ENCODE results near the gene GPAT2. TPM values are rescaled to one million over a fixed set of nuclear protein-coding genes. Genes with fewer than 3 reads are reported as not detected.
"Not testable (repeated sequence)": the region's sequence is repeated elsewhere in the genome, so short reads cannot be mapped to it uniquely, and the experiment has no call there.

GPAT2 gene, protein sequence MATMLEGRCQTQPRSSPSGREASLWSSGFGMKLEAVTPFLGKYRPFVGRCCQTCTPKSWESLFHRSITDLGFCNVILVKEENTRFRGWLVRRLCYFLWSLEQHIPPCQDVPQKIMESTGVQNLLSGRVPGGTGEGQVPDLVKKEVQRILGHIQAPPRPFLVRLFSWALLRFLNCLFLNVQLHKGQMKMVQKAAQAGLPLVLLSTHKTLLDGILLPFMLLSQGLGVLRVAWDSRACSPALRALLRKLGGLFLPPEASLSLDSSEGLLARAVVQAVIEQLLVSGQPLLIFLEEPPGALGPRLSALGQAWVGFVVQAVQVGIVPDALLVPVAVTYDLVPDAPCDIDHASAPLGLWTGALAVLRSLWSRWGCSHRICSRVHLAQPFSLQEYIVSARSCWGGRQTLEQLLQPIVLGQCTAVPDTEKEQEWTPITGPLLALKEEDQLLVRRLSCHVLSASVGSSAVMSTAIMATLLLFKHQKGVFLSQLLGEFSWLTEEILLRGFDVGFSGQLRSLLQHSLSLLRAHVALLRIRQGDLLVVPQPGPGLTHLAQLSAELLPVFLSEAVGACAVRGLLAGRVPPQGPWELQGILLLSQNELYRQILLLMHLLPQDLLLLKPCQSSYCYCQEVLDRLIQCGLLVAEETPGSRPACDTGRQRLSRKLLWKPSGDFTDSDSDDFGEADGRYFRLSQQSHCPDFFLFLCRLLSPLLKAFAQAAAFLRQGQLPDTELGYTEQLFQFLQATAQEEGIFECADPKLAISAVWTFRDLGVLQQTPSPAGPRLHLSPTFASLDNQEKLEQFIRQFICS
- polyA plus RNA-seq (2011; rRNA removed) (4.9 and 9.5 TPM in 2 replicates), polyA minus RNA-seq (2011; rRNA and poly(A)+ RNA removed) (5.6 and 5.7 TPM in 2 replicates)

DNA sequence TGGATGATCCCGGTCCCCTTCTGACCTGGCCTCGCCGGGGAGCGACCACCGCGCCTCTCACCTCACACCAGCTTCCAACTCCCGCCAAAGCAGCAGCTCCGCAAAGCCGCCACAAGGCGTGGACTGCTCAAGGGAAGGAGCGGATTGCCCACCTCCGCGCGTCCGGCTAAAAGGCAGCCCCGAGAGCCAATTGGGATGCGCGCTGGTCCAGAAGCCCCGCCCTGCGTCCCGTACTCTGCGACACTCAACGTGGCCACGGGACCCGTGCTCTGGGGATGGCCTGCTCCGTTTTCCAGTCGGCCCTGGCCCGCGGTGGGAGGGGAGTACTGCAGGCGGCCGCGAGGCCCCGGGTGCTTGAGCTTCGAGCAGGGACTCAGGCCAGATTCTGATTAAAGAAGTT lies at the start of gene GPAT2:
Gene GPAT2, minus strand, starts transcription at position 125 of the 400 bp plus-strand sequence. CDS start 2,557 bp downstream, outside the sequence.
- DNase-seq (ENCODE audit: low read depth); POLR2A ChIA-PET; H3K27me3 ChIP-seq (ENCODE audit: control insufficient read depth, insufficient read depth, low read length); CTCF ChIA-PET; H3K4me3 ChIP-seq (ENCODE audit: low read depth, low read length); H3K36me3 ChIP-seq (ENCODE audit: control insufficient read depth, insufficient read depth, low read length): not testable (repeated sequence)

DNA sequence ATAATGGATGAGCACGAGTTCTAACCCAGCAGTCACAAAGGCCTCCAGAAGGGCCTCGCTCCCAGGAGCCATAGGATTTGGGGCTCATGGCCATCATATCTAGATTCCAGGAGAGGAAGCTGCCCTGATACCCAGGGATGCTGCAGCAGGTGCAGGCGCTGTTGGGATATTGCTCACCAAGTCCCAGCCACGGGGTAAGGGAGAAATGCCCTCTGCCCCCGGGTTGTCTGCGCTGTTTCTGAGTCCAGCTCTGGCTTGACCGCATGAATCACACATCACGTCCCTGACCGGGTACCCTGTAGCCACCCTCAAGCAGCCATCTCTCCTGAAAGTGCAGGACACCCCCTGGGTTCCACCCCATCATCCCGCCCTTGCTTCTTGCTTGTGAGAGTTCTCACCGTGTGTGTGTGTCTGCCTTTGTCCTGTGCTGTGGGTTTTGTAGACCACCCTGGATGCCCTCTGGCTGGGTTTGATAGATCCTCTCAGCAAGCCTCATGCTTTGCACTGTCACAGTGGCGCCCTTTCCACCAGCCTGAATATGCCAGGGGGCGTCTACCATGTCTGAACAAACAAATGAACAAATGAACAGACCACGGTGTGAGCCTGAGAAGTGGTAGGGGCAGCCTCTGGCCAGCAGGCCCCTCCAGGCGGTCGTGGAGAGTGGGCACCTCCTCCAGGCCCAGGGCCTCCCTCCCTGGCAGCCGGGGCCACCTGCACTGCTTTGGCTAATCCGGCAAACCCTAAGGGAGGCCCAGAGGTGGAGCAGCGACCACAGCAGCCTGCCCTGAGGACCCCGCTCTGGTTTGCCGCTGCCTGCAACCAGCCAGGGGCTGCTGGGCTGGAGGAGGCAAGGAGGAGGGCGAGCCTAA lies 49.5 kb upstream of the GPAT2 start:
- TF ChIP-seq, protein P1, sequence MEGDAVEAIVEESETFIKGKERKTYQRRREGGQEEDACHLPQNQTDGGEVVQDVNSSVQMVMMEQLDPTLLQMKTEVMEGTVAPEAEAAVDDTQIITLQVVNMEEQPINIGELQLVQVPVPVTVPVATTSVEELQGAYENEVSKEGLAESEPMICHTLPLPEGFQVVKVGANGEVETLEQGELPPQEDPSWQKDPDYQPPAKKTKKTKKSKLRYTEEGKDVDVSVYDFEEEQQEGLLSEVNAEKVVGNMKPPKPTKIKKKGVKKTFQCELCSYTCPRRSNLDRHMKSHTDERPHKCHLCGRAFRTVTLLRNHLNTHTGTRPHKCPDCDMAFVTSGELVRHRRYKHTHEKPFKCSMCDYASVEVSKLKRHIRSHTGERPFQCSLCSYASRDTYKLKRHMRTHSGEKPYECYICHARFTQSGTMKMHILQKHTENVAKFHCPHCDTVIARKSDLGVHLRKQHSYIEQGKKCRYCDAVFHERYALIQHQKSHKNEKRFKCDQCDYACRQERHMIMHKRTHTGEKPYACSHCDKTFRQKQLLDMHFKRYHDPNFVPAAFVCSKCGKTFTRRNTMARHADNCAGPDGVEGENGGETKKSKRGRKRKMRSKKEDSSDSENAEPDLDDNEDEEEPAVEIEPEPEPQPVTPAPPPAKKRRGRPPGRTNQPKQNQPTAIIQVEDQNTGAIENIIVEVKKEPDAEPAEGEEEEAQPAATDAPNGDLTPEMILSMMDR (IDR thresholded peaks at IDR 0.05; ENCODE audit: insufficient read depth, low read depth, low read length), result no peak
- Histone ChIP-seq H3K27me3 (ENCODE audit: control insufficient read depth, insufficient read depth, low read length) (peaks cover 8% of the 10 kb centered on the region), H3K4me3 (ENCODE audit: low read depth, low read length) (no peak overlapping the region), H3K36me3 (ENCODE audit: control insufficient read depth, insufficient read depth, low read length) (no peaks in the 10 kb centered on the region)
- ChIA-PET CTCF (no interaction called here), POLR2A (no interaction called here)
- DNase-seq (ENCODE audit: low read depth), result no peak

DNA sequence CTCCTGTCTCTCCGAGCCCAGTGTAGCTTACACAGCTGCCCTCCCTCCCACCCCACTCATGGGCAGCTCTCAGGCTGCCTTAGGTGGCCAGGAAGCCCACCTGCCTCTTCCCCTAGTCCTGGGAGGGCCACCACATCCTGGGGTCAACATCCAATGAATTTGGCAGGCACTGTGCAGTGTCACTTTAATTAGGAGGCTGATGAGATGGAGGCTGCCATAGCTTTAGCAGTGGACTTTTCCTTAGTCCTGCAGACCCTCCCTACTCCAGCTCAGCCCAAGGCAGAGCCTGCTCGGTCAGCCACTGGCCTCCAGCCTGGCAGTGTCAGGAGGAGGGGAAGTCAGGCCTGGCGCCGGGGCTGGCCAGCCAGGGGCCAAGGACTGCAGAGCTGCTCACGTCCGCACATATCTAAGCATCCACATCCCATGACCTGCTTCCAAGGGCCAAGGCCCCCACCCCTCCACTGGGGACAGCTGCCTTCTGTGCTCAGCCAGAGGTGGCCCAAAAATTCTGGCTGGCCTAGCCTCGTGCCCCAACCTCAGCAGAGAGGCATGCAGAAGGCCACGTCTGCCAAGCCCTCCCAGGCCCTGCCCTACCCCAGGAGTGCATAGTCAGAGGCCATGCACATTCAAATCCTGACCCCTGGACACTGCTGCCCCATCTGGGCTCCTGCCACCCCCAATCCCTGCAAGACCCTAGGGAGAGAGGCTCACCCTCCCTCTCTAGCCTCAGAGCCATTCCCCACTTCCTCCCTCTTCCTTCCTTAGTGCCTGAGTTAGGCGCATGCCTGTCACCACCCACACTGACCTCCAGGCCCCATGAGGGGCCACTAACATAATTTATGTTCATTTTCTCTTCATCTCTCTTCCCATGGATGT lies 48.6 kb upstream of the GPAT2 start:
- ChIA-PET CTCF (interaction anchor here (1.2 kb wide), 1 partner anchor 61 kb away, joined by 3 read pairs; no protein-coding TSS in a partner anchor), POLR2A (no interaction called here)
- H3K27me3 ChIP-seq (ENCODE audit: control insufficient read depth, insufficient read depth, low read length), result peaks cover 7% of the 10 kb centered on the region
- TF ChIP-seq, protein P1 (IDR thresholded peaks at IDR 0.05; ENCODE audit: insufficient read depth, low read depth, low read length), result no peak
- no peaks in the 10 kb centered on the region for H3K36me3 ChIP-seq (ENCODE audit: control insufficient read depth, insufficient read depth, low read length)
- no peak for DNase-seq (ENCODE audit: low read depth)
- H3K4me3 ChIP-seq (ENCODE audit: low read depth, low read length), result no peak overlapping the region

DNA sequence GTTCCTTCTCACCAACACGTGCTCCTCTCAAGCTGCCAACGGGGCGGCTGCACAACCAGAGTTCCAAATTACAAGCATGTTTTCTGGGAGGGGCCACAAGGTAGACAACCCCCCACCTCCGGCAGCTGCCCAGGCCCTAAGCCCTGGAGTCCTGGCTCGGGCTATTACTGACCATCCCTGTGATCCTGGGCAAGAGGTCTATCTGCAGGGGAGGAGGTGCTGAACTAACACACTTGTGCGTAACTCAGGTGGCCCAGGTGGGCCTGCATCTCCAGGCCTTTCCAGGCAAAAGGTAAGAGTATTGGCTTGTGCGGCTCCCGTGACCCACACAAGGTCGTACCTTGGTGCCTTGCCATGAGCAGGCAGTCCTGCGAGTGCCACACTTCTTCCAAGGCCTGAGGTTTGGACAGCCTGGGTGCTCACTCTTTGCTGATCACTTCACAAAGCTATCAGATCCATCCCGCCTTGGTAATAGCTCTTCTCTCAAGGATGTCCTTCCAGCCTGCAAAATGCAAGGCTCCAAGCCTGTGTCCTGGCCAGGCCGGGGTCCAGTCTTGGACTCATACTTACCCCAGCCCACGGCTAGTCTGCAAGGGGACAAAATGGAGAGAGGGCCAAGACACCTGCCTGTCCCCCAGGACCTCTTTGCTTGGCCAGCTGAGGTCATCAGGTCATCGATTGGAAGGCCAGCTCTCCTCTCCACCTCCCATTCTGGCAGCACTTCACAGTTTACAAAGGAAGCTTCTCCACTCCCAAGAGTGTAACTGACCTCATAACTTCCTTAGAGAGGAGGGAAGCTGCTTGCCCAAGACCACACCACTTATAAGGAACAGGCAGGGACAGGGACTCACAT lies 47.7 kb upstream of the GPAT2 start:
- ChIA-PET POLR2A (no interaction called here), CTCF (interaction anchor here (1.2 kb wide), 1 partner anchor 60 kb away, joined by 3 read pairs; no protein-coding TSS in a partner anchor)
- DNase-seq (ENCODE audit: low read depth), result no peak
- H3K27me3 ChIP-seq (ENCODE audit: control insufficient read depth, insufficient read depth, low read length), result peaks cover 3% of the 10 kb centered on the region; the same call in 1 of the 2 replicates
- no peaks in the 10 kb centered on the region for H3K36me3 ChIP-seq (ENCODE audit: control insufficient read depth, insufficient read depth, low read length)
- no peak overlapping the region for H3K4me3 ChIP-seq (ENCODE audit: low read depth, low read length)
- TF ChIP-seq, protein P1 (IDR thresholded peaks at IDR 0.05; ENCODE audit: insufficient read depth, low read depth, low read length), result no peak
